Activated CD4-positive, alpha-beta memory T cell treated with anti-CD3 and anti-CD28 coated beads for 36 hours (primary cell): ENCODE data around the gene CDS1. TPM values are rescaled to one million over a fixed set of nuclear protein-coding genes. Genes with fewer than 3 reads are reported as not detected.

ENCODE experiments used
- CTCF ChIA-PET: fragments of 350-600 bp; sonication (Branson Sonifier 250); formaldehyde crosslinking; loops from one replicate; lab custom pipeline; 2021; ENCODE audit warnings: antibody characterized with exemption, inconsistent platforms; lab: Charles Lee
- POLR2A ChIA-PET: fragments of 350-600 bp; sonication (Branson Sonifier 250); formaldehyde crosslinking; loops from one replicate; lab custom pipeline; 2021; ENCODE audit warnings: antibody characterized with exemption; lab: Charles Lee
- DNase-seq: peaks from one replicate; pipeline ENCODE4 v3.0.0-alpha.2; 2020
- H3K27ac Mint-ChIP-seq: one replicate; pipeline ENCODE4 v1.8.0; 2021; ENCODE audit warnings: mixed read lengths
- H3K27me3 Mint-ChIP-seq: one replicate; pipeline ENCODE4 v1.8.0; 2021; ENCODE audit warnings: mixed read lengths
- H3K36me3 Mint-ChIP-seq: one replicate; pipeline ENCODE4 v1.8.0; 2021; ENCODE audit warnings: mixed read lengths
- H3K4me1 Mint-ChIP-seq: one replicate; pipeline ENCODE4 v1.8.0; 2021; ENCODE audit warnings: low read depth, mixed read lengths
- H3K4me3 Mint-ChIP-seq: one replicate; pipeline ENCODE4 v1.8.0; 2021; ENCODE audit warnings: mild to moderate bottlenecking, mixed read lengths
- H3K9me3 Mint-ChIP-seq: one replicate; pipeline ENCODE4 v1.8.0; 2021; ENCODE audit warnings: mixed read lengths
- intact Hi-C: fragments of 100-400 bp; cut with micrococcal nuclease; formaldehyde crosslinking; loops from one replicate; pipeline ENCODE4 v1.15.1; 2023
- total RNA-seq, 2 experiments: library from RNA; stranded (reverse); gene quantifications; one replicate each; pipeline ENCODE4 v1.2.3, GENCODE V29; 2021

Gene CDS1
- total RNA-seq, 2 experiments from 2014 or later: 0.17 to 0.24 TPM

DNA sequence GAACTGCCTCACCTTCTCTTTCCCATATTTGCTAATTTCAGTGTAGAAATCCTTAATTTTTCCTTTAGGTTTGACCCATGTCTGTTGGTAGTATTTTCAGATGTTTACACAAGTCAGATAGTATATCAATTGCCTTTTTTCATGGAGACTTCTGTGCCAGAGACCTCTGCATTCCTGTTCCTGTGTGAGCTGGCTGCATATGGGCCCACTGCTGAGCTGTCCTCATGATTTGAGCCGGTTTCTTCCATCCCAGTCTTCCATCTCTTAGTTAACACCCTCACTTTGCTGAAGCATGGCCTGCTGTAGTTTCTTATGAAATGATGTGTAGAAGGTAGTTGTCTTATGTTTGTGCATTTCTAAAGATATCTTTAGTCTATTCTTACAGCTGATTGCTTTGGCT is 40.0 kb downstream of the CDS1 start:
- no peaks in the 10 kb centered on the region for H3K27me3 Mint-ChIP-seq
- no peak for DNase-seq
- no peaks in the 10 kb centered on the region for H3K9me3 Mint-ChIP-seq
- no peaks in the 10 kb centered on the region for H3K36me3 Mint-ChIP-seq
- ChIA-PET CTCF (no interaction called here), POLR2A (no interaction called here)
- H3K27ac Mint-ChIP-seq: no peak overlapping the region
- intact Hi-C loops: no loop called here
- H3K4me3 Mint-ChIP-seq: no peak overlapping the region
- no peaks in the 10 kb centered on the region for H3K4me1 Mint-ChIP-seq

DNA sequence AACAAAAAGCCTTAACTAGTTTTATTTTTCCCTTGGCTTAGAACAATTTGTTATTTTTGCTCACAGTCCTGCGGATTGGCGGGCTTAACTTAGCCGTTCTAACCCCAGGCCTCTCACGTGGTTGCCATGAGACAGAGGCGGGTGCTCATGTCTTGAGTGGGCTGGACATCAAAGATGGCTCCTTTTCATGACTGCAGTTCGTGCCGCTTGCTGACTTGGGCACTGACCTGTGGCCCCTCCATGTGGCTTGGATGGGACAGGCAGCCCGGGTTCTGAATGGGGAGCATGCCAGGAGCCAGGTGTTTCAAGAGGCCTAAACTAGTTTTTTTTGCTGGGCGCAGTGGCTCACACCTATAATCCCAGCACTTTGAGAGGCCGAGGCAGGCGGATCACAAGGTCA is 40.7 kb downstream of the CDS1 start:
- intact Hi-C loops: no loop called here
- ChIA-PET CTCF (no interaction called here), POLR2A (no interaction called here)
- no peaks in the 10 kb centered on the region for H3K9me3 Mint-ChIP-seq
- no peak for DNase-seq
- no peaks in the 10 kb centered on the region for H3K4me1 Mint-ChIP-seq
- no peaks in the 10 kb centered on the region for H3K36me3 Mint-ChIP-seq
- no peaks in the 10 kb centered on the region for H3K27me3 Mint-ChIP-seq
- no peak overlapping the region for H3K27ac Mint-ChIP-seq
- H3K4me3 Mint-ChIP-seq: no peak overlapping the region

GRCh38 chr4:84626673-84627072 is 43.7 kb downstream of the CDS1 start:
- Mint-ChIP-seq H3K9me3 (no peaks in the 10 kb centered on the region), H3K4me1 (no peaks in the 10 kb centered on the region), H3K4me3 (no peak overlapping the region), H3K27me3 (no peaks in the 10 kb centered on the region), H3K36me3 (no peaks in the 10 kb centered on the region), H3K27ac (no peak overlapping the region)
- no peak for DNase-seq
- POLR2A ChIA-PET: no interaction called here
- intact Hi-C loops: no loop called here
- CTCF ChIA-PET: no interaction called here

GRCh38 chr4:84631573-84631972 is 48.6 kb downstream of the CDS1 start:
- no peak overlapping the region for H3K4me3 Mint-ChIP-seq
- intact Hi-C loops: no loop called here
- DNase-seq: no peak
- no peaks in the 10 kb centered on the region for H3K4me1 Mint-ChIP-seq
- ChIA-PET POLR2A (no interaction called here), CTCF (no interaction called here)
- H3K27ac Mint-ChIP-seq: no peak overlapping the region
- H3K27me3 Mint-ChIP-seq: no peaks in the 10 kb centered on the region
- H3K36me3 Mint-ChIP-seq: no peaks in the 10 kb centered on the region
- no peaks in the 10 kb centered on the region for H3K9me3 Mint-ChIP-seq

DNA sequence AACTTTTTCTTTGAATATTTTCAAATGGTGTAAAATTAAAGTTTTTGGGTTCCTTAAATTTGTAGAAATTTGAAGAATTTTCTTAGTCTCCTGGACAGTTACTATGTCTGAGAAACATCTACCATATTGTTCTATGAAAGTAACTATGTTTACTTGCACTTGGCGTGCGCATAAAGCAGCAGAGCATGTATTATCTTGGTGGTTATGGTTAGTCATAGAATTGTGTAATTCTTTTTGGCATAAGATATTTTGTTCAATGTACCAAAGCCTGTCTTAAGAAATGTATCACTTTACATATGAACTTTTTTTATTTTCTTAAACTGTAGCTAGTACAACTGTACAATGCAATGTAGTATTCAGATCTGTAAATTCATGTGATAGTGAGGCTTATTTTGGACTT is 49.2 kb downstream of the CDS1 start:
- Mint-ChIP-seq H3K27ac (no peak overlapping the region), H3K4me3 (no peak overlapping the region), H3K4me1 (no peaks in the 10 kb centered on the region), H3K27me3 (no peaks in the 10 kb centered on the region), H3K9me3 (no peaks in the 10 kb centered on the region), H3K36me3 (no peaks in the 10 kb centered on the region)
- CTCF ChIA-PET: no interaction called here
- POLR2A ChIA-PET: no interaction called here
- no peak for DNase-seq
- intact Hi-C loops: no loop called here

DNA sequence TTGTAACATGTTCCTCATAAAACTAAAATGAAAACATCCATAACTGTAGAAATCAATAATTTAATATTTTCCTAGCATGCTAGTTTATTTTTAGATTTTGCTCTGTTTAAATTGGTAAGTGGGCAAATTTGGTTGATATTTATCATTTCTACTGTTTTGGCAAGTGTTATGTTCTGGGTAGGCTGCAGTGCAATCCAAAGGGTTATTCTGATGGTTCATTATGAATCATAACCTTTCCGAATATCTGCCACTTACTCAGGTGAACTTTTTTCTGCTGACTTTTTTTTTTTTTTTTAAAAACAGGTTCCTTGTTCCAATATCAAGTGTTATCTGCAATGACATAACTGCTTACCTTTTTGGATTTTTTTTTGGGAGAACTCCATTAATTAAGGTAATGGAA is 52.0 kb downstream of the CDS1 start:
- H3K4me3 Mint-ChIP-seq: no peak overlapping the region
- H3K27me3 Mint-ChIP-seq: no peaks in the 10 kb centered on the region
- H3K27ac Mint-ChIP-seq: no peak overlapping the region
- H3K9me3 Mint-ChIP-seq: no peaks in the 10 kb centered on the region
- no peak for DNase-seq
- no peaks in the 10 kb centered on the region for H3K36me3 Mint-ChIP-seq
- H3K4me1 Mint-ChIP-seq: no peaks in the 10 kb centered on the region
- ChIA-PET POLR2A (no interaction called here), CTCF (no interaction called here)
- intact Hi-C loops: no loop called here

GRCh38 chr4:84638092-84638491 is 55.2 kb downstream of the CDS1 start:
- Mint-ChIP-seq H3K27me3 (no peaks in the 10 kb centered on the region), H3K9me3 (no peaks in the 10 kb centered on the region), H3K4me1 (no peaks in the 10 kb centered on the region), H3K4me3 (no peak overlapping the region), H3K27ac (no peak overlapping the region), H3K36me3 (no peaks in the 10 kb centered on the region)
- CTCF ChIA-PET: no interaction called here
- intact Hi-C loops: no loop called here
- DNase-seq: no peak
- POLR2A ChIA-PET: no interaction called here

- Mint-ChIP-seq H3K27ac (no peak overlapping the region), H3K4me1 (no peaks in the 10 kb centered on the region)
- CTCF ChIA-PET: no interaction called here
Measured at GRCh38 chr4:84639145-84639544, 56.2 kb downstream of the CDS1 start.

GRCh38 chr4:84644087-84644486 is 61.2 kb downstream of the CDS1 start:
- intact Hi-C loops: no loop called here
- ChIA-PET POLR2A (no interaction called here), CTCF (no interaction called here)
- Mint-ChIP-seq H3K4me3 (no peak overlapping the region), H3K27me3 (no peaks in the 10 kb centered on the region), H3K9me3 (no peaks in the 10 kb centered on the region), H3K36me3 (no peaks in the 10 kb centered on the region), H3K27ac (no peak overlapping the region), H3K4me1 (no peaks in the 10 kb centered on the region)
- DNase-seq: no peak

More at GRCh38 chr4:84639145-84639544, 56.2 kb downstream of the CDS1 start:
- Mint-ChIP-seq H3K4me3 (no peak overlapping the region), H3K27me3 (no peaks in the 10 kb centered on the region), H3K9me3 (no peaks in the 10 kb centered on the region), H3K36me3 (no peaks in the 10 kb centered on the region)
- intact Hi-C loops: no loop called here
- POLR2A ChIA-PET: no interaction called here
- no peak for DNase-seq

DNA sequence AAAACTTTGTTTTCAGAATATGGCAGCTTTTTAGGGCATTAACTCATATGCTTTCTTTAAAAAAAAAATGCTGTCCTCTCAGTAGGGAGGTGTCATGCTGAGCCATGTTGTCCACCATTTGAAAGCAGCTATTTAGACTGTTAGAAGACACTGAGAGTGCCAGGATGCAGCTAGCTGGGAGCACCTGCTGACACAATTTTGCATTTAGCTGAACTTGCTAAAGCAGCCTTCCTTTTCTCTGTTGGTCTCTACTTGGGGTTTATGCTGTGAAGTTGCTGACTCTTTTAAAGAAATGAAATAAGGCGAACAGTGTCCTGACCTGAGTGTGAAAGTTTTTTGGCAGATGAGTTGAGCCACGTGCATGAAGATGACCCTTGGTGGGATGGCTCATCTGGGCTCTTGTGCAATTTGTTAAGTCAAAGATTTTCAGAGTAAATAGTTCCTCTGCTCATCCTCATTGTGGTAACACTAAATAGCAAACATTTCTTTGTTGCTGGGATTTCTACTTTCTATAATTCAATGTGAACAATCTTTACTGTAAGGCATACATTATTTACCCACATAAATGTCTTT is 64.5 kb downstream of the CDS1 start:
- no peaks in the 10 kb centered on the region for H3K9me3 Mint-ChIP-seq
- H3K27ac Mint-ChIP-seq: no peak overlapping the region
- no peak overlapping the region for H3K4me3 Mint-ChIP-seq
- H3K36me3 Mint-ChIP-seq: no peaks in the 10 kb centered on the region
- no peaks in the 10 kb centered on the region for H3K27me3 Mint-ChIP-seq
- DNase-seq: no peak
- intact Hi-C loops: no loop called here
- ChIA-PET CTCF (no interaction called here), POLR2A (no interaction called here)
- no peaks in the 10 kb centered on the region for H3K4me1 Mint-ChIP-seq

DNA sequence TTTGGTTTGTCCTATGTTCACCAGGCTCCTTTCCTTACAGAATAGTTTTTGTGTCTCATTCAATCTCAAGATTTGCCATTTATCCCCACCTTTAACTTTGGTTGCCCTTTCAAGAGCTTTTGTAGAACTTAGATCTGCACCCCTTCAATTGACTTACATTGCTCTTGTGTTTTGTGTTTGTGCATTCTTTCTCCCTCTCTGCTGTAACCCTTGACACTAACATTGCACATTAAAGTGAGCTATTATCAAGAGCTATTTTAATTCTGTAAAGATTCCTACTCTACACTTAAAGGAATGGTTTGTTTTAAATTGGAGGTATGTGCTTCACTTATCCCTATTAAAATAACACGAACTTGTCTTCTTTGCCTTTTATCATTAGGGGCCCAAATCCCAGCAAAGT is 65.3 kb downstream of the CDS1 start:
- ChIA-PET CTCF (no interaction called here), POLR2A (no interaction called here)
- Mint-ChIP-seq H3K4me1 (no peaks in the 10 kb centered on the region), H3K36me3 (no peaks in the 10 kb centered on the region), H3K27ac (no peak overlapping the region), H3K9me3 (no peaks in the 10 kb centered on the region), H3K27me3 (no peaks in the 10 kb centered on the region), H3K4me3 (no peak overlapping the region)
- DNase-seq: no peak
- intact Hi-C loops: no loop called here

GRCh38 chr4:84648863-84649647 is 66.1 kb downstream of the CDS1 start:
- Mint-ChIP-seq H3K27ac (no peak overlapping the region), H3K36me3 (no peaks in the 10 kb centered on the region), H3K4me1 (no peaks in the 10 kb centered on the region), H3K4me3 (no peak overlapping the region), H3K27me3 (no peaks in the 10 kb centered on the region), H3K9me3 (no peaks in the 10 kb centered on the region)
- CTCF ChIA-PET: no interaction called here
- no peak for DNase-seq
- intact Hi-C loops: no loop called here
- POLR2A ChIA-PET: no interaction called here

DNA sequence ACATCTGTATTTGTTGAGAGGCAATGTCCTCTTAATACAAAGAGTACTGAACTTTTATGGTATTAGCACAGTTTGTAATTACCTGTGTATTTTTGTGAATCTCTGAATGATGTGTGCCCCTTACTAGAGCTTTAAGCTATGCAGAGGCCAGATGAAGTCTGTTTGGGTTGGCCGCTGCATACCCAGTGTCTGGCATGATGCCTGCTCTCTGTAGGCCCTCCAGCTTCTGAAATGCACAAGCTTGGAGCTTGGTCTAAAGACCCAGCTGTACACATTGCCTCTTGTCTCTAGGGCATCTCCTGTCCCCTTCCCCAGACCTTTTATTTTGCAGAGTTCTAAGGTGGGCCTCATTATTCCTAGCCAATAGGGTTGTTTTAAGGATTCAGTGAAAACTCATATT is 68.6 kb downstream of the CDS1 start:
- CTCF ChIA-PET: no interaction called here
- no peaks in the 10 kb centered on the region for H3K36me3 Mint-ChIP-seq
- H3K27me3 Mint-ChIP-seq: peaks cover under 1% of the 10 kb centered on the region

More for the DNA sequence above, 68.6 kb downstream of the CDS1 start:
- intact Hi-C loops: no loop called here
- H3K4me1 Mint-ChIP-seq: no peaks in the 10 kb centered on the region
- POLR2A ChIA-PET: no interaction called here
- DNase-seq: no peak
- H3K9me3 Mint-ChIP-seq: peaks cover under 1% of the 10 kb centered on the region
- H3K27ac Mint-ChIP-seq: no peak overlapping the region
- no peak overlapping the region for H3K4me3 Mint-ChIP-seq
